H1 (cell line): ENCODE results near the gene PLSCR1. TPM values are rescaled to one million over a fixed set of nuclear protein-coding genes. Genes with fewer than 3 reads are reported as not detected.

ENCODE experiments used
- CTCF ChIA-PET: fragments of 300-600 bp; sonication (Branson Sonifier 250); formaldehyde crosslinking; loops from one replicate; lab custom pipeline; 2021; ENCODE audit not compliant: partially characterized antibody; lab: Charles Lee
- POLR2A ChIA-PET: fragments of 300-600 bp; sonication (Branson Sonifier 250); formaldehyde crosslinking; loops from one replicate; lab custom pipeline; 2021; ENCODE audit warnings: inconsistent platforms; ENCODE audit not compliant: partially characterized antibody; lab: Charles Lee
- DNase-seq, 2 experiments: peaks; one replicate each; pipeline versions ENCODE4 v3.0.0 to v3.0.0-alpha.2; 2010 to 2022; ENCODE audit warnings: low spot score in 2 of 2, low read depth in 1 of 2, mixed read lengths in 1 of 2
- FAIRE-seq: peaks from 2 replicates; lab custom pipeline; 2011; peaks lifted over from hg19 to GRCh38; lab: Jason Lieb, UNC
- H2AFZ ChIP-seq: 2 replicates; pipeline ENCODE4 v1.8.1; 2012; ENCODE audit warnings: low read length, inconsistent platforms
- H2AK5ac ChIP-seq: 2 replicates; pipeline ENCODE4 v1.6.1; 2013; ENCODE audit warnings: low read depth, low read length
- H2BK120ac ChIP-seq: replicated peaks from 2 replicates; pipeline ENCODE3; 2013; ENCODE audit warnings: low read depth, low read length, inconsistent platforms
- H2BK12ac ChIP-seq: 2 replicates; pipeline ENCODE4 v1.6.1; 2013; ENCODE audit warnings: low read depth, low read length
- H2BK15ac ChIP-seq: 2 replicates; pipeline ENCODE4 v1.6.1; 2013; ENCODE audit warnings: low read length
- H2BK20ac ChIP-seq: 2 replicates; pipeline ENCODE4 v1.6.1; 2013; ENCODE audit warnings: low read length
- H2BK5ac ChIP-seq: 2 replicates; pipeline ENCODE4 v1.6.1; 2013; ENCODE audit warnings: low read depth, low read length
- H3K14ac ChIP-seq: 2 replicates; pipeline ENCODE4 v1.6.1; 2013; ENCODE audit warnings: inconsistent platforms; ENCODE audit not compliant: insufficient read length
- H3K18ac ChIP-seq: 2 replicates; pipeline ENCODE4 v1.6.1; 2013; ENCODE audit warnings: low read length; ENCODE audit errors: extremely low read depth
- H3K23ac ChIP-seq: 2 replicates; pipeline ENCODE4 v1.6.1; 2013; ENCODE audit warnings: inconsistent platforms; ENCODE audit not compliant: insufficient read length
- H3K23me2 ChIP-seq: 2 replicates; pipeline ENCODE4 v1.6.1; 2013; ENCODE audit warnings: low read depth, low read length
- H3K27ac ChIP-seq: 2 replicates; pipeline ENCODE4 v1.6.1; 2011; ENCODE audit warnings: low read depth, low read length, inconsistent platforms
- H3K27me3 ChIP-seq, 4 experiments: replicated peaks in 1 of 4; 1 replicate in 1 of 4; 2 replicates in 3 of 4; pipeline versions ENCODE4 v1.6.1 to v1.8.1; 2011 to 2013; ENCODE audit warnings: low read length in 3 of 4, mild to moderate bottlenecking in 3 of 4, inconsistent platforms in 2 of 4, mixed read lengths in 2 of 4, moderate library complexity in 1 of 4; ENCODE audit not compliant: control insufficient read depth in 3 of 4, insufficient read depth in 3 of 4; ENCODE audit errors: extremely low read depth in 1 of 4
- H3K36me3 ChIP-seq, 4 experiments: 2 replicates each; pipeline versions ENCODE4 v1.6.1 to v1.8.1; 2011 to 2013; ENCODE audit warnings: mild to moderate bottlenecking in 4 of 4, low read length in 3 of 4, moderate library complexity in 2 of 4, control low read depth in 1 of 4, inconsistent platforms in 1 of 4; ENCODE audit not compliant: insufficient read depth in 4 of 4, control insufficient read depth in 2 of 4
- H3K4ac ChIP-seq: replicated peaks from 2 replicates; pipeline ENCODE3; 2013; ENCODE audit warnings: low read length, low read depth, mixed read lengths, inconsistent platforms; ENCODE audit not compliant: insufficient read length
- H3K4me1 ChIP-seq, 4 experiments: replicated peaks in 1 of 4; 1 replicate in 1 of 4; 2 replicates in 3 of 4; pipeline versions ENCODE4 v1.6.1 to v1.8.1; 2011 to 2013; ENCODE audit warnings: low read length in 3 of 4, inconsistent platforms in 2 of 4, mixed read lengths in 1 of 4; ENCODE audit not compliant: insufficient read depth in 4 of 4, control insufficient read depth in 3 of 4
- H3K4me2 ChIP-seq, 2 experiments: 2 replicates each; pipeline versions ENCODE4 v1.6.1 to v1.8.1; 2011 to 2013; ENCODE audit warnings: low read depth in 2 of 2, low read length in 2 of 2, control low read depth in 1 of 2, inconsistent platforms in 1 of 2, mild to moderate bottlenecking in 1 of 2; ENCODE audit not compliant: insufficient read depth in 1 of 2
- H3K4me3 ChIP-seq, 4 experiments: fragments of 200-600, 300-600 bp in 1 of 4; sonication (generic), shearing (Covaris generic), sonication (Bioruptor Twin) in 1 of 4; 2 replicates each; pipeline versions ENCODE4 v1.5.1 to v1.8.1; 2011 to 2016; ENCODE audit warnings: low read length in 4 of 4, low read depth in 3 of 4, control low read depth in 2 of 4, inconsistent platforms in 2 of 4, mild to moderate bottlenecking in 2 of 4, mixed read lengths in 1 of 4, moderate library complexity in 1 of 4; ENCODE audit not compliant: insufficient read depth in 2 of 4; ENCODE audit errors: extremely low read depth in 1 of 4
- H3K56ac ChIP-seq: replicated peaks from 2 replicates; pipeline ENCODE3; 2013; ENCODE audit warnings: low read depth, mild to moderate bottlenecking, mixed read lengths, low read length, inconsistent platforms; ENCODE audit not compliant: insufficient read length
- H3K79me1 ChIP-seq: 2 replicates; pipeline ENCODE4 v1.6.1; 2013; ENCODE audit warnings: low read depth, low read length, control low read depth
- H3K79me2 ChIP-seq, 2 experiments: 2 replicates each; pipeline versions ENCODE4 v1.6.1 to v1.8.1; 2012 to 2013; ENCODE audit warnings: low read length in 2 of 2, mild to moderate bottlenecking in 2 of 2, inconsistent platforms in 1 of 2; ENCODE audit not compliant: insufficient read depth in 2 of 2, control insufficient read depth in 1 of 2
- H3K9ac ChIP-seq, 4 experiments: replicated peaks in 1 of 4; 1 replicate in 1 of 4; 2 replicates in 3 of 4; pipeline versions ENCODE4 v1.6.1 to v1.8.1; 2011 to 2013; ENCODE audit warnings: low read depth in 3 of 4, low read length in 3 of 4, control low read depth in 2 of 4, mild to moderate bottlenecking in 2 of 4, moderate library complexity in 2 of 4, inconsistent platforms in 1 of 4; ENCODE audit errors: extremely low read depth in 1 of 4
- H3K9me3 ChIP-seq, 2 experiments: 2 replicates each; pipeline versions ENCODE4 v1.6.1 to v1.8.1; 2012 to 2013; ENCODE audit warnings: mild to moderate bottlenecking in 2 of 2, moderate library complexity in 2 of 2, control low read depth in 1 of 2, inconsistent platforms in 1 of 2, low read depth in 1 of 2, low read length in 1 of 2, mixed read lengths in 1 of 2; ENCODE audit not compliant: insufficient read depth in 2 of 2
- H4K20me1 ChIP-seq, 2 experiments: replicated peaks in 1 of 2; 2 replicates each; pipeline versions ENCODE3 to v1.8.1; 2011 to 2013; ENCODE audit warnings: inconsistent platforms in 2 of 2, low read length in 2 of 2, mild to moderate bottlenecking in 1 of 2; ENCODE audit not compliant: insufficient read depth in 2 of 2, control insufficient read depth in 1 of 2
- H4K5ac ChIP-seq: 2 replicates; pipeline ENCODE4 v1.6.1; 2013; ENCODE audit warnings: low read length, low read depth, mixed read lengths, inconsistent platforms; ENCODE audit not compliant: insufficient read length
- H4K8ac ChIP-seq: 2 replicates; pipeline ENCODE4 v1.8.0; 2013; ENCODE audit warnings: mild to moderate bottlenecking, moderate library complexity, low read length, inconsistent platforms; ENCODE audit not compliant: insufficient read depth; ENCODE audit errors: extremely low read depth
- H4K91ac ChIP-seq: replicated peaks from 2 replicates; pipeline ENCODE3; 2013; ENCODE audit warnings: low read length, mixed read lengths, inconsistent platforms; ENCODE audit not compliant: insufficient read length
- CTCF ChIP-seq, 3 experiments: IDR thresholded peaks; 1 replicate in 2 of 3; 2 replicates in 1 of 3; pipeline versions ENCODE4 v1.5.1 to v1.6.1; 2011; ENCODE audit warnings: low read length in 3 of 3, mild to moderate bottlenecking in 3 of 3, inconsistent platforms in 2 of 3, low read depth in 1 of 3, moderate library complexity in 1 of 3; ENCODE audit not compliant: insufficient read depth in 1 of 3; ENCODE audit errors: control extremely low read depth in 1 of 3
- HDAC2 ChIP-seq, 2 experiments: fragments of 300-600 bp in 1 of 2; sonication (generic) in 1 of 2; IDR thresholded peaks; 2 replicates each; pipeline ENCODE4 v1.6.1; 2011 to 2012; ENCODE audit warnings: low read depth in 2 of 2, low read length in 2 of 2, mild to moderate bottlenecking in 2 of 2, moderate library complexity in 2 of 2, borderline replicate concordance in 1 of 2, inconsistent platforms in 1 of 2
- NANOG ChIP-seq: IDR thresholded peaks from 2 replicates; pipeline ENCODE4 v1.6.1; 2011; ENCODE audit warnings: low read length, low read depth, mild to moderate bottlenecking, inconsistent platforms; ENCODE audit not compliant: insufficient read depth, poor library complexity, severe bottlenecking
- SP4 ChIP-seq: IDR thresholded peaks from 2 replicates; pipeline ENCODE4 v1.6.1; 2012; ENCODE audit warnings: low read length, inconsistent platforms
- TAF1 ChIP-seq: IDR thresholded peaks from 2 replicates; pipeline ENCODE4 v1.6.1; 2011; ENCODE audit warnings: mild to moderate bottlenecking, low read depth, low read length
- WGBS, 2 experiments: shearing (Covaris generic) in 1 of 2; methylation state at CpG; one replicate each; pipeline versions ENCODE4 v1.1.6 to v1.1.7; 2013 to 2015; ENCODE audit warnings: low lambda C conversion rate in 2 of 2, mixed read lengths in 2 of 2, inconsistent platforms in 1 of 2, low coverage in 1 of 2, missing lambda C conversion rate in 1 of 2; ENCODE audit not compliant: insufficient replicate concordance in 2 of 2, insufficient coverage in 1 of 2, insufficient read length in 1 of 2; ENCODE audit errors: extremely low coverage in 1 of 2, missing lambda C conversion rate in 1 of 2; 5-methylcytosine and 5-hydroxymethylcytosine counted together
- polyA plus RNA-seq, 7 experiments: library from polyadenylated mRNA; depleted of rRNA in 3 of 7; stranded (reverse) in 5 of 7; unstranded in 2 of 7; fragments of >200 nt in 5 of 7; fragments of 200-250 nt in 2 of 7; gene quantifications; 1 replicate in 5 of 7; 2 replicates in 1 of 7; 4 replicates in 1 of 7; pipeline versions ENCODE4 v1.2.1 to v1.2.3, GENCODE V29; 2011 to 2013; ENCODE audit warnings: missing spikeins in 2 of 7, mixed read lengths in 2 of 7
- total RNA-seq: library from RNA; stranded (reverse); fragmentation: NEBNext Ultra II Directional; extraction: Animal tissue kit (Norgen Biotek cat#: 25700); gene quantifications from 2 replicates; pipeline ENCODE4 v1.2.1, GENCODE V29; 2021
- TF ChIP-seq, protein P1 (sequence below): IDR thresholded peaks from 2 replicates; pipeline ENCODE4 v1.6.1; 2012; ENCODE audit warnings: inconsistent platforms

The PLSCR1 gene
- total and polyA plus RNA-seq, 2 of the 8 experiments (the other 6 are each of a cell fraction or from before 2014, with no cell fraction given), result 32.2 to 48.5 TPM

DNA sequence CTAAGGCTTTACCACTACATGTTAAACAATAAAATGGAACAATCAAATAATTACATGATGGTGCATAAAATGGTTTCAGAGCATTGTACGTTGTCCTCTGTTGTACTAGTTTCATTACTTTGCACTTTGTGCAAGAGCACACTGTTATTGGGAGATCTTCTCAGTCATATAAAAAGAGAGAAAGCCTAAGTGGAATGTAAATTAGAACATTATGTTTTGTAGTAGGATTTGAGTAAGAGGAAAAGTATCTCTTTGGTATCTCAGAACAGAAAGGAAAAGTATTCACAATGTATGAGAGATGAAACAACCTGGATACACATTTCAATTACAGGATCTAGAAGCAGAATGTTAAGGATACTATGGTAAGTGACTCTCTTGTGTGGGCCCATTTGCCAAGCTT lies 48.2 kb downstream of the PLSCR1 start:
- H2AFZ ChIP-seq, result no peak overlapping the region
- no peak overlapping the region for H3K9ac ChIP-seq
- DNase-seq (no peak), FAIRE-seq (no peak)
- no peak overlapping the region for H3K18ac ChIP-seq
- H3K9me3 ChIP-seq, result peaks cover 0 to 8% of the 10 kb centered on the region in 2 experiments; a peak in 1 of 4 replicates
- H2BK5ac ChIP-seq, result no peak overlapping the region
- H2BK12ac ChIP-seq, result no peak overlapping the region
- no peak overlapping the region for H4K5ac ChIP-seq
- peaks cover 0 to 1% (median 0%) of the 10 kb centered on the region in 4 experiments; a peak in 1 of 7 replicates for H3K27me3 ChIP-seq
- H2BK120ac ChIP-seq, result no peak overlapping the region
- H3K4ac ChIP-seq, result no peak overlapping the region
- no peak overlapping the region for H3K14ac ChIP-seq
- H4K20me1 ChIP-seq, result no peaks in the 10 kb centered on the region
- H3K4me3 ChIP-seq, result no peak overlapping the region
- no peak overlapping the region for H2BK15ac ChIP-seq
- H3K79me2 ChIP-seq, result no peaks in the 10 kb centered on the region
- no peak overlapping the region for H3K4me2 ChIP-seq
- 43% methylated on average over 1 of the region's 1 CpG; no CpG with 5 or more reads in 1 of the 2 experiments for WGBS, 2 experiments
- ChIA-PET POLR2A (no interaction called here), CTCF (interaction anchor here (1.2 kb wide), 1 partner anchor 81 kb away, joined by 3 read pairs; no protein-coding TSS in a partner anchor)
- no peak overlapping the region for H2BK20ac ChIP-seq
- H4K8ac ChIP-seq, result no peak overlapping the region
- H2AK5ac ChIP-seq, result no peak overlapping the region
- H3K56ac ChIP-seq, result no peak overlapping the region
- H3K36me3 ChIP-seq, result no peaks in the 10 kb centered on the region
- H3K27ac ChIP-seq, result no peak overlapping the region
- H4K91ac ChIP-seq, result no peak overlapping the region
- no peaks in the 10 kb centered on the region for H3K4me1 ChIP-seq
- no peak overlapping the region for H3K23ac ChIP-seq
- H3K79me1 ChIP-seq, result no peaks in the 10 kb centered on the region
- no peaks in the 10 kb centered on the region for H3K23me2 ChIP-seq
- TF ChIP-seq TAF1 (no peak), HDAC2 (IDR thresholded peaks at IDR 0.05; ENCODE audit: borderline replicate concordance in 1 of 2, low read depth in 2 of 2, low read length in 2 of 2) (no peak), CTCF (IDR thresholded peaks at IDR 0.05; ENCODE audit: control extremely low read depth in 1 of 3, insufficient read depth in 1 of 3, low read depth in 1 of 3, low read length in 3 of 3) (no peak), SP4 (no peak), NANOG (no peak)
- TF ChIP-seq, protein P1, sequence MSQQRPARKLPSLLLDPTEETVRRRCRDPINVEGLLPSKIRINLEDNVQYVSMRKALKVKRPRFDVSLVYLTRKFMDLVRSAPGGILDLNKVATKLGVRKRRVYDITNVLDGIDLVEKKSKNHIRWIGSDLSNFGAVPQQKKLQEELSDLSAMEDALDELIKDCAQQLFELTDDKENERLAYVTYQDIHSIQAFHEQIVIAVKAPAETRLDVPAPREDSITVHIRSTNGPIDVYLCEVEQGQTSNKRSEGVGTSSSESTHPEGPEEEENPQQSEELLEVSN, result no peak
